VCaP (cell line): ENCODE data around the gene KRTAP12-1.
"Not testable (repeated sequence)": the region's sequence is repeated elsewhere in the genome, so short reads cannot be mapped to it uniquely, and the experiment has no call there.

Source experiments
- H3K27ac ChIP-seq: fragments of 450-650 bp; 2 replicates; pipeline ENCODE4 v1.5.1; 2017
- CTCF ChIP-seq: fragments of 450-650 bp; conservative IDR thresholded peaks from 2 replicates; pipeline ENCODE4 v1.5.1; 2017; ENCODE audit warnings: mild to moderate bottlenecking, moderate library complexity

KRTAP12-1 gene

GRCh38 chr21:44650265-44650972, 31.5 kb downstream of the KRTAP12-1 start:
- no peak overlapping the region for H3K27ac ChIP-seq
- TF ChIP-seq CTCF = no peak

GRCh38 chr21:44649521-44650100, 32.4 kb downstream of the KRTAP12-1 start:
- no peak overlapping the region for H3K27ac ChIP-seq
- TF ChIP-seq CTCF = no peak

GRCh38 chr21:44648557-44649311, 33.2 kb downstream of the KRTAP12-1 start:
- no peak overlapping the region for H3K27ac ChIP-seq
- TF ChIP-seq CTCF = no peak

GRCh38 chr21:44647222-44647552, 34.8 kb downstream of the KRTAP12-1 start:
- no peak overlapping the region for H3K27ac ChIP-seq
- no peak for TF ChIP-seq CTCF

GRCh38 chr21:44646366-44647221, 35.4 kb downstream of the KRTAP12-1 start, which contains the start of gene KRTAP10-11:
Gene KRTAP10-11, plus strand, starts transcription at chr21:44646414. Its CDS starts 45 bp downstream, at chr21:44646459.
- not testable (repeated sequence) for H3K27ac ChIP-seq

GRCh38 chr21:44644878-44645277, 37.1 kb downstream of the KRTAP12-1 start:
- TF ChIP-seq CTCF = no peak
- H3K27ac ChIP-seq = no peak overlapping the region

- no peak for TF ChIP-seq CTCF
- peak overlapping the region; percentile 12; the same call in 1 of the 2 replicates for H3K27ac ChIP-seq
Measured at GRCh38 chr21:44643741-44644310, 38.1 kb downstream of the KRTAP12-1 start.
